ENCODE data around the gene TRAK2.

The TRAK2 gene

GRCh38 chr2:201360256-201360655 lies 91.0 kb downstream of the TRAK2 start:
- DNase-seq, result no peak

GRCh38 chr2:201358684-201359083 lies 92.6 kb downstream of the TRAK2 start:
- no peak for DNase-seq

- no peak for DNase-seq
Observed at GRCh38 chr2:201357221-201357620, 94.0 kb downstream of the TRAK2 start, which contains the start of gene FLACC1. TSS of gene FLACC1 (minus strand) at chr2:201357345. CDS start at chr2:201351404, 5,941 bp downstream.

GRCh38 chr2:201353116-201353515 lies 98.1 kb downstream of the TRAK2 start:
- DNase-seq, result no peak

- no peak for DNase-seq
Observed at GRCh38 chr2:201350879-201351278, 100.4 kb downstream of the TRAK2 start.

GRCh38 chr2:201349601-201350000 lies 101.7 kb downstream of the TRAK2 start:
- DNase-seq, result no peak

GRCh38 chr2:201348758-201349157 lies 102.5 kb downstream of the TRAK2 start:
- no peak for DNase-seq

- no peak for DNase-seq
Observed at GRCh38 chr2:201347138-201347537, 104.1 kb downstream of the TRAK2 start.

GRCh38 chr2:201345625-201346213 lies 105.5 kb downstream of the TRAK2 start:
- DNase-seq, result no peak

- no peak for DNase-seq
Observed at GRCh38 chr2:201344663-201345366, 106.4 kb downstream of the TRAK2 start.

- no peak for DNase-seq
Observed at GRCh38 chr2:201343559-201343958, 107.7 kb downstream of the TRAK2 start.

GRCh38 chr2:201342923-201343322 lies 108.3 kb downstream of the TRAK2 start:
- DNase-seq, result no peak

- no peak for DNase-seq
Observed at GRCh38 chr2:201329409-201329808, 121.8 kb downstream of the TRAK2 start.

- no peak for DNase-seq
Observed at GRCh38 chr2:201327678-201328077, 123.6 kb downstream of the TRAK2 start.

Measured in DMS79 (cell line).